ENCODE data around the gene CST9L.

GRCh38 chr20:23541330-23541729 is 27.0 kb downstream of the CST9L start:
- no peak for TF ChIP-seq TARDBP (IDR thresholded peaks at IDR 0.05; ENCODE audit: borderline replicate concordance)
- TF ChIP-seq TAF1 (IDR thresholded peaks at IDR 0.05; ENCODE audit: borderline replicate concordance, low read depth, low read length): no peak
- TF ChIP-seq SIN3A (IDR thresholded peaks at IDR 0.05; ENCODE audit: low read depth, low read length): no peak
- no peak for TF ChIP-seq DPF2 (IDR thresholded peaks at IDR 0.05)
- no peak for TF ChIP-seq POLR2A (IDR thresholded peaks at IDR 0.05; ENCODE audit: low read depth, low read length)
- no peak for TF ChIP-seq ZSCAN29 (IDR thresholded peaks at IDR 0.05)
- TF ChIP-seq PML (IDR thresholded peaks at IDR 0.05; ENCODE audit: low read length): no peak
- no peak for TF ChIP-seq SIX5 (IDR thresholded peaks at IDR 0.05; ENCODE audit: low read depth, low read length, severe bottlenecking)
- TF ChIP-seq, protein P1, sequence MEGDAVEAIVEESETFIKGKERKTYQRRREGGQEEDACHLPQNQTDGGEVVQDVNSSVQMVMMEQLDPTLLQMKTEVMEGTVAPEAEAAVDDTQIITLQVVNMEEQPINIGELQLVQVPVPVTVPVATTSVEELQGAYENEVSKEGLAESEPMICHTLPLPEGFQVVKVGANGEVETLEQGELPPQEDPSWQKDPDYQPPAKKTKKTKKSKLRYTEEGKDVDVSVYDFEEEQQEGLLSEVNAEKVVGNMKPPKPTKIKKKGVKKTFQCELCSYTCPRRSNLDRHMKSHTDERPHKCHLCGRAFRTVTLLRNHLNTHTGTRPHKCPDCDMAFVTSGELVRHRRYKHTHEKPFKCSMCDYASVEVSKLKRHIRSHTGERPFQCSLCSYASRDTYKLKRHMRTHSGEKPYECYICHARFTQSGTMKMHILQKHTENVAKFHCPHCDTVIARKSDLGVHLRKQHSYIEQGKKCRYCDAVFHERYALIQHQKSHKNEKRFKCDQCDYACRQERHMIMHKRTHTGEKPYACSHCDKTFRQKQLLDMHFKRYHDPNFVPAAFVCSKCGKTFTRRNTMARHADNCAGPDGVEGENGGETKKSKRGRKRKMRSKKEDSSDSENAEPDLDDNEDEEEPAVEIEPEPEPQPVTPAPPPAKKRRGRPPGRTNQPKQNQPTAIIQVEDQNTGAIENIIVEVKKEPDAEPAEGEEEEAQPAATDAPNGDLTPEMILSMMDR (IDR thresholded peaks at IDR 0.05 in 2 of 3, conservative IDR thresholded peaks at IDR 0.05 in 1 of 3; ENCODE audit: control insufficient read depth in 2 of 3, extremely low read depth in 1 of 3, insufficient read depth in 1 of 3, low read depth in 3 of 3, low read length in 3 of 3): no peak
- TF ChIP-seq, protein P2, sequence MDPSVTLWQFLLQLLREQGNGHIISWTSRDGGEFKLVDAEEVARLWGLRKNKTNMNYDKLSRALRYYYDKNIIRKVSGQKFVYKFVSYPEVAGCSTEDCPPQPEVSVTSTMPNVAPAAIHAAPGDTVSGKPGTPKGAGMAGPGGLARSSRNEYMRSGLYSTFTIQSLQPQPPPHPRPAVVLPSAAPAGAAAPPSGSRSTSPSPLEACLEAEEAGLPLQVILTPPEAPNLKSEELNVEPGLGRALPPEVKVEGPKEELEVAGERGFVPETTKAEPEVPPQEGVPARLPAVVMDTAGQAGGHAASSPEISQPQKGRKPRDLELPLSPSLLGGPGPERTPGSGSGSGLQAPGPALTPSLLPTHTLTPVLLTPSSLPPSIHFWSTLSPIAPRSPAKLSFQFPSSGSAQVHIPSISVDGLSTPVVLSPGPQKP (IDR thresholded peaks at IDR 0.05; ENCODE audit: low read depth, low read length): no peak
